BJ (cell line): ENCODE data around the gene DNM2. TPM values are rescaled to one million over a fixed set of nuclear protein-coding genes. Genes with fewer than 3 reads are reported as not detected.

Experiments used
- CTCF ChIA-PET: fragments of 350-600 bp; formaldehyde crosslinking; extraction: SDS; loops from one replicate; lab custom pipeline; 2021; ENCODE audit warnings: antibody characterized with exemption, inconsistent platforms; lab: Yijun Ruan, JAX
- POLR2A ChIA-PET: fragments of 300-600 bp; sonication (Branson Sonifier 250); formaldehyde crosslinking; extraction: SDS; loops from one replicate; lab custom pipeline; 2021; ENCODE audit warnings: antibody characterized with exemption; lab: Charles Lee
- DNase-seq: peaks from one replicate; pipeline ENCODE4 v3.0.0-alpha.2; 2011; ENCODE audit warnings: low read depth
- H3K27me3 ChIP-seq: 2 replicates; pipeline ENCODE4 v1.6.0; 2011; ENCODE audit warnings: low read length; ENCODE audit not compliant: control insufficient read depth, insufficient read depth
- H3K36me3 ChIP-seq: 2 replicates; pipeline ENCODE4 v1.5.1; 2011; ENCODE audit warnings: low read length; ENCODE audit not compliant: control insufficient read depth, insufficient read depth
- H3K4me3 ChIP-seq: 2 replicates; pipeline ENCODE4 v1.5.1; 2011; ENCODE audit warnings: low read depth, mild to moderate bottlenecking, control low read depth, low read length
- CTCF ChIP-seq: IDR thresholded peaks from 2 replicates; pipeline ENCODE4 v1.5.1; 2011; ENCODE audit warnings: low read depth, mild to moderate bottlenecking, control low read depth, inconsistent platforms, low read length, moderate library complexity; ENCODE audit not compliant: insufficient read depth
- polyA plus RNA-seq: library from polyadenylated mRNA; depleted of rRNA; stranded (reverse); fragments of >200 nt; gene quantifications from 2 replicates; pipeline ENCODE4 v1.2.3, GENCODE V29; 2011

The DNM2 gene
- polyA plus RNA-seq, 1 experiment, result 64.2 TPM

GRCh38 chr19:10695401-10696398, 22.2 kb upstream of the DNM2 start:
- no peak for TF ChIP-seq CTCF
- Histone ChIP-seq H3K4me3 (no peak overlapping the region), H3K27me3 (no peaks in the 10 kb centered on the region), H3K36me3 (peaks cover 15% of the 10 kb centered on the region)
- DNase-seq, result peak; percentile 69
- ChIA-PET POLR2A (no interaction called here), CTCF (interaction anchor here (0.8 to 8.0 kb wide), 7 partner anchors 22 to 212 kb away, joined by 3 to 115 read pairs (median 4); partner anchors contain the start of gene DNM2)

- ChIA-PET POLR2A (interaction anchor here (0.6 kb wide), 1 partner anchor 153 kb away, joined by 3 read pairs; no protein-coding TSS in a partner anchor), CTCF (interaction anchor here (0.5 to 8.0 kb wide), 32 partner anchors 8 to 320 kb away, joined by 3 to 115 read pairs (median 4); partner anchors contain the start of genes DNM2 and TYK2)
- TF ChIP-seq CTCF, result peak; percentile 55
Observed at GRCh38 chr19:10699650-10700335, 18.1 kb upstream of the DNM2 start.

GRCh38 chr19:10701955-10702525, 15.8 kb upstream of the DNM2 start:
- Histone ChIP-seq H3K4me3 (peak overlapping the region; percentile 96), H3K27me3 (no peaks in the 10 kb centered on the region), H3K36me3 (no peaks in the 10 kb centered on the region; the same call in 1 of the 2 replicates)
- POLR2A ChIA-PET, result no interaction called here
- no peak for DNase-seq
- CTCF ChIA-PET, result interaction anchor here (0.5 to 8.0 kb wide), 19 partner anchors 9 to 385 kb away, joined by 3 to 115 read pairs (median 5); partner anchors contain the start of gene DNM2
- TF ChIP-seq CTCF, result no peak

More at GRCh38 chr19:10699650-10700335, 18.1 kb upstream of the DNM2 start:
- no peaks in the 10 kb centered on the region for H3K27me3 ChIP-seq
- DNase-seq, result no peak
- H3K4me3 ChIP-seq, result no peak overlapping the region
- H3K36me3 ChIP-seq, result no peaks in the 10 kb centered on the region; the same call in 1 of the 2 replicates

- no peak overlapping the region for H3K4me3 ChIP-seq
- no peak for TF ChIP-seq CTCF
- ChIA-PET CTCF (interaction anchor here (1.1 to 1.7 kb wide), 2 partner anchors 10 to 11 kb away, joined by 4 to 7 read pairs; partner anchors contain the start of gene DNM2), POLR2A (no interaction called here)
- H3K27me3 ChIP-seq, result no peaks in the 10 kb centered on the region
- peaks cover 10% of the 10 kb centered on the region for H3K36me3 ChIP-seq
- no peak for DNase-seq
Observed at GRCh38 chr19:10706990-10707389, 10.9 kb upstream of the DNM2 start.
